BLaER1 (cell line): ENCODE results near the gene CDK9.
A peak's percentile ranks its signal among the peaks of the same experiment; 100 is the strongest.

Experiments used
- H3K27ac ChIP-seq: shearing (Covaris generic); formaldehyde crosslinking; 2 replicates; pipeline ENCODE4 v1.8.1; 2022
- H3K27me3 ChIP-seq: shearing (Covaris generic); formaldehyde crosslinking; 2 replicates; pipeline ENCODE4 v1.8.1; 2022
- H3K36me3 ChIP-seq: shearing (Covaris generic); formaldehyde crosslinking; 2 replicates; pipeline ENCODE4 v1.8.1; 2022
- H3K4me1 ChIP-seq: shearing (Covaris generic); formaldehyde crosslinking; 2 replicates; pipeline ENCODE4 v1.8.1; 2022
- H3K4me2 ChIP-seq: shearing (Covaris generic); formaldehyde crosslinking; 2 replicates; pipeline ENCODE4 v1.8.1; 2022
- H3K4me3 ChIP-seq: shearing (Covaris generic); formaldehyde crosslinking; 2 replicates; pipeline ENCODE4 v1.8.1; 2022
- H3K9ac ChIP-seq: shearing (Covaris generic); formaldehyde crosslinking; 2 replicates; pipeline ENCODE4 v1.8.1; 2022
- H3K9me3 ChIP-seq: shearing (Covaris generic); formaldehyde crosslinking; 2 replicates; pipeline ENCODE4 v1.8.1; 2022
- H4K20me1 ChIP-seq: shearing (Covaris generic); formaldehyde crosslinking; 2 replicates; pipeline ENCODE4 v1.8.1; 2022
- Cebpa-rat ChIP-seq: shearing (Covaris generic); IDR thresholded peaks from 2 replicates; pipeline ENCODE4 v1.8.1; 2022

The CDK9 gene

GRCh38 chr9:127810378-127811187, 24.7 kb downstream of the CDK9 start:
- H3K9me3 ChIP-seq: no peaks in the 10 kb centered on the region
- peaks cover 98% of the 10 kb centered on the region for H3K36me3 ChIP-seq
- H3K4me3 ChIP-seq: no peak overlapping the region
- H3K9ac ChIP-seq: peak overlapping the region; percentile 24; the same call in 1 of the 2 replicates
- peaks cover 64% of the 10 kb centered on the region for H3K4me1 ChIP-seq
- no peaks in the 10 kb centered on the region for H3K27me3 ChIP-seq
- H3K4me2 ChIP-seq: peak overlapping the region; percentile 71
- no peak for TF ChIP-seq Cebpa-rat
- H3K27ac ChIP-seq: peak overlapping the region; percentile 49; the same call in 1 of the 2 replicates
- peaks cover 97% of the 10 kb centered on the region for H4K20me1 ChIP-seq

GRCh38 chr9:127812011-127812410, 26.2 kb downstream of the CDK9 start:
- Histone ChIP-seq H3K4me1 (peaks cover 59% of the 10 kb centered on the region), H3K27ac (0 out of 2 replicates have a peak overlapping the region, but pooled peaks have one; percentile 49), H3K36me3 (peaks cover 98% of the 10 kb centered on the region), H3K4me3 (no peak overlapping the region), H3K9me3 (no peaks in the 10 kb centered on the region), H3K9ac (no peak overlapping the region), H4K20me1 (peaks cover 98% of the 10 kb centered on the region), H3K27me3 (no peaks in the 10 kb centered on the region), H3K4me2 (0 out of 2 replicates have a peak overlapping the region, but pooled peaks have one; percentile 71)
- 0 out of 2 replicates have a peak, but pooled peaks have one; percentile 34 for TF ChIP-seq Cebpa-rat

- peaks cover 59% of the 10 kb centered on the region for H3K4me1 ChIP-seq
- TF ChIP-seq Cebpa-rat: no peak
- H3K4me2 ChIP-seq: no peak overlapping the region
- H3K27me3 ChIP-seq: no peaks in the 10 kb centered on the region
- H3K9me3 ChIP-seq: no peaks in the 10 kb centered on the region
- H3K36me3 ChIP-seq: peaks cover 98% of the 10 kb centered on the region
- H3K4me3 ChIP-seq: no peak overlapping the region
- H4K20me1 ChIP-seq: peaks cover 98% of the 10 kb centered on the region
- peak overlapping the region; percentile 51 for H3K27ac ChIP-seq
- H3K9ac ChIP-seq: no peak overlapping the region
Measured at GRCh38 chr9:127812936-127813675, 27.3 kb downstream of the CDK9 start.

- no peak for TF ChIP-seq Cebpa-rat
- H3K27me3 ChIP-seq: no peaks in the 10 kb centered on the region
- H3K4me2 ChIP-seq: no peak overlapping the region
- H3K36me3 ChIP-seq: peaks cover 98% of the 10 kb centered on the region
- peaks cover 98% of the 10 kb centered on the region for H4K20me1 ChIP-seq
- H3K4me3 ChIP-seq: no peak overlapping the region
- H3K9ac ChIP-seq: no peak overlapping the region
- no peaks in the 10 kb centered on the region for H3K9me3 ChIP-seq
- peaks cover 59% of the 10 kb centered on the region for H3K4me1 ChIP-seq
- peak overlapping the region; percentile 51 for H3K27ac ChIP-seq
Measured at GRCh38 chr9:127813686-127814226, 27.9 kb downstream of the CDK9 start.

GRCh38 chr9:127814619-127815511, 29.0 kb downstream of the CDK9 start:
- H3K4me1 ChIP-seq: peaks cover 49% of the 10 kb centered on the region
- no peak for TF ChIP-seq Cebpa-rat
- H3K36me3 ChIP-seq: peaks cover 100% of the 10 kb centered on the region
- H4K20me1 ChIP-seq: peaks cover 96% of the 10 kb centered on the region
- H3K27me3 ChIP-seq: no peaks in the 10 kb centered on the region
- H3K27ac ChIP-seq: peak overlapping the region; percentile 62
- H3K4me3 ChIP-seq: no peak overlapping the region
- H3K9ac ChIP-seq: no peak overlapping the region
- H3K9me3 ChIP-seq: no peaks in the 10 kb centered on the region
- H3K4me2 ChIP-seq: no peak overlapping the region

- H3K4me3 ChIP-seq: no peak overlapping the region
- no peak for TF ChIP-seq Cebpa-rat
- H3K27me3 ChIP-seq: no peaks in the 10 kb centered on the region
- no peak overlapping the region for H3K4me2 ChIP-seq
- H3K4me1 ChIP-seq: peaks cover 41% of the 10 kb centered on the region
- H3K27ac ChIP-seq: peak overlapping the region; percentile 62
- H3K36me3 ChIP-seq: peaks cover 97% of the 10 kb centered on the region
- no peaks in the 10 kb centered on the region for H3K9me3 ChIP-seq
- H4K20me1 ChIP-seq: peaks cover 88% of the 10 kb centered on the region
- no peak overlapping the region for H3K9ac ChIP-seq
Measured at GRCh38 chr9:127815512-127816361, 29.9 kb downstream of the CDK9 start.

- peaks cover 81% of the 10 kb centered on the region for H4K20me1 ChIP-seq
- H3K36me3 ChIP-seq: peaks cover 97% of the 10 kb centered on the region
- no peak overlapping the region for H3K4me2 ChIP-seq
- H3K27me3 ChIP-seq: no peaks in the 10 kb centered on the region
- no peak for TF ChIP-seq Cebpa-rat
- H3K9me3 ChIP-seq: no peaks in the 10 kb centered on the region
- H3K9ac ChIP-seq: no peak overlapping the region
- H3K4me1 ChIP-seq: peaks cover 35% of the 10 kb centered on the region
- H3K4me3 ChIP-seq: no peak overlapping the region
- peak overlapping the region; percentile 62 for H3K27ac ChIP-seq
Measured at GRCh38 chr9:127816362-127816725, 30.5 kb downstream of the CDK9 start.

GRCh38 chr9:127816728-127817127, 30.9 kb downstream of the CDK9 start:
- no peak for TF ChIP-seq Cebpa-rat
- Histone ChIP-seq H3K27me3 (no peaks in the 10 kb centered on the region), H3K4me3 (no peak overlapping the region), H3K9me3 (no peaks in the 10 kb centered on the region), H3K27ac (peak overlapping the region; percentile 62), H4K20me1 (peaks cover 78% of the 10 kb centered on the region), H3K9ac (0 out of 2 replicates have a peak overlapping the region, but pooled peaks have one; percentile 48), H3K4me1 (peaks cover 31% of the 10 kb centered on the region), H3K36me3 (peaks cover 97% of the 10 kb centered on the region), H3K4me2 (no peak overlapping the region)
